Stimulated activated CD8-positive, alpha-beta memory T cell treated with anti-CD3 and anti-CD28 coated beads, Interleukin-4, amount 100 ng/mL, for 1 hour (primary cell): ENCODE results near the gene ERCC5.

Experiments used
- DNase-seq, 2 donors: peaks; one replicate each; pipeline ENCODE4 v3.0.0-alpha.2; 2020; ENCODE audit warnings: low read depth in 2 of 2, low spot score in 1 of 2

Gene ERCC5

DNA sequence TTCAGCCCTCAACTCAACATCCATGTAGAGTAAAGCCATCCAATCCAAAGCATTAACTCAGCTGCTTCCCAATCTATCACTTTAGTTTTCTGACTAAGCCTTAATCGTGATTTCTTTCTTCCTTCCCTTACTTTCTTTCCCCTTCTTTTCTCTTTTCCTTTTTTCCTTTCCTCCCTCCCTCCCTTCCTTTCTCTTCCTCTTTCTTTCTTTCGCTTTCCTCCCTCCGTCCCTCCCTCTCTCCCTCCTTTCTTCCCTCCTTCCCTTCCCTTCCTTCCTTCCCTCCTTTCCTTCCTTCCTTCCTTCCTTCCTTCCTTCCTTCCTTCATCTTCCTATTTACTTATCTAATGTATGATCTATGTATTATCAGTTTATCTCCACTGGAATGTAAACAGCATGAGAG, 71.2 kb downstream of the ERCC5 start:
- no peak for DNase-seq

DNA sequence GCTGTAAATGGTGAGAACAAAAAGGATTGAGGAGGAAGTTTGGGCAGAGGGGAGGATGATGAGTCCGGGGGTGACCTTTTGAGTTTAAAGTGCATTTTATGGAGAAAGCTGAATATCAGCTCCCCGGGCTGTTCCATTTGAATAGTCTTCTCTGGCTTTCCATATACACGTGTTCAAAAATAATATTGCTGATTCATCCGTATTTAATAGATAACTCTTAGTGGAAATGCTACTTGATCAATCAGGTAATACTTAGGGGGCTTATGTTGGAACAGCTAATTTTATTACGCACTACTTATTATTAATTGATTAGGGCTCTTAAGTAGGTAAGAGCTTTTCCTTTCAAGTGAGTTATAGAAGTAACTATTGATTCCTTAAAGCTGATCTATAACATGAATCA, 76.4 kb downstream of the ERCC5 start:
- no peak for DNase-seq
